Motor neuron (in vitro differentiated cells): ENCODE results near the gene TFF3. TPM values are rescaled to one million over a fixed set of nuclear protein-coding genes. Genes with fewer than 3 reads are reported as not detected.

Experiments used
- ATAC-seq, 8 experiments: fragments of 200-7000 bp; cut with Tn5 transposase; replicated peaks in 6 of 8; 2 replicates each; pipeline ENCODE4 v1.8.0; 2021; ENCODE audit warnings: mild to moderate bottlenecking in 8 of 8, moderate library complexity in 8 of 8
- H3K27ac ChIP-seq, 2 donors: fragments of 250-450 bp; sonication (Bioruptor Pico); 2 replicates each; pipeline ENCODE4 v1.9.0; 2021; ENCODE audit warnings: antibody characterized with exemption in 2 of 2, mild to moderate bottlenecking in 2 of 2, moderate library complexity in 1 of 2
- H3K4me1 ChIP-seq, 2 donors: fragments of 250-450 bp; sonication (Bioruptor Pico); replicated peaks in 1 of 2; 2 replicates each; pipeline ENCODE4 v1.6.1; 2021; ENCODE audit warnings: antibody characterized with exemption in 2 of 2, mild to moderate bottlenecking in 2 of 2, moderate library complexity in 1 of 2
- H3K4me3 ChIP-seq, 5 donors: fragments of 250-450 bp; sonication (Bioruptor Pico); 2 replicates each; pipeline ENCODE4 v1.9.0; 2021; ENCODE audit warnings: antibody characterized with exemption in 5 of 5, mild to moderate bottlenecking in 5 of 5, moderate library complexity in 4 of 5
- WGBS, 10 experiments: fragments of 450-650 bp; shearing (Covaris generic); methylation state at CpG; one replicate each; pipeline ENCODE4 v1.0.0; 2022; 5-methylcytosine and 5-hydroxymethylcytosine counted together
- in situ Hi-C, 9 experiments: fragments of 400-800 bp; cut with MboI; loops; one replicate each; pipeline ENCODE4 v1.15.0; 2021; ENCODE audit warnings: low sequenced_read_pairs in 9 of 9, low pct_unique_long_range_greater_than_20kb in 2 of 9; ENCODE audit not compliant: unreplicated experiment in 9 of 9
- total RNA-seq, 8 experiments: library from RNA; unstranded; fragments of 300-600 nt; gene quantifications; 2 replicates each; pipeline versions ENCODE4 v1.2.3 to v1.2.4, GENCODE V29; 2022

TFF3 gene
- total RNA-seq, 8 experiments from 2014 or later, result 0.11 to 143 (median 0.63) TPM; not detected in 2

- H3K4me1 ChIP-seq, result peaks cover 0 to 4% of the 10 kb centered on the region in 2 donors
- no peak overlapping the region for H3K27ac ChIP-seq
- in situ Hi-C loops, result no loop called here
- ATAC-seq, result no peak
- H3K4me3 ChIP-seq, result no peak overlapping the region
Observed at GRCh38 chr21:42331660-42332059, 16.5 kb upstream of the TFF3 start.

- Histone ChIP-seq H3K4me1 (no peaks in the 10 kb centered on the region), H3K4me3 (no peak overlapping the region), H3K27ac (no peak overlapping the region)
- peak in 2 of 8 experiments; percentile 26 to 48 for ATAC-seq
- in situ Hi-C loops, result no loop called here
- WGBS, 10 experiments, result 16 to 94% (median 42%) methylated on average over 1 to 4 of the region's 4 CpGs; no CpG with 5 or more reads in 2 of the 10 experiments
Observed at GRCh38 chr21:42330380-42331371, 15.5 kb upstream of the TFF3 start.

- in situ Hi-C loops, result loop anchor here in 3 of 9 experiments (25.0 kb wide), 2 partner anchors 112 to 212 kb away; no protein-coding TSS in a partner anchor
- WGBS, 10 experiments, result 22 to 100% (median 79%) methylated on average over 1 to 3 of the region's 6 CpGs; no CpG with 5 or more reads in 2 of the 10 experiments
- no peaks in the 10 kb centered on the region for H3K4me1 ChIP-seq
- no peak for ATAC-seq
- H3K27ac ChIP-seq, result no peak overlapping the region
- H3K4me3 ChIP-seq, result no peak overlapping the region
Observed at GRCh38 chr21:42324896-42325295, 9.7 kb upstream of the TFF3 start.

DNA sequence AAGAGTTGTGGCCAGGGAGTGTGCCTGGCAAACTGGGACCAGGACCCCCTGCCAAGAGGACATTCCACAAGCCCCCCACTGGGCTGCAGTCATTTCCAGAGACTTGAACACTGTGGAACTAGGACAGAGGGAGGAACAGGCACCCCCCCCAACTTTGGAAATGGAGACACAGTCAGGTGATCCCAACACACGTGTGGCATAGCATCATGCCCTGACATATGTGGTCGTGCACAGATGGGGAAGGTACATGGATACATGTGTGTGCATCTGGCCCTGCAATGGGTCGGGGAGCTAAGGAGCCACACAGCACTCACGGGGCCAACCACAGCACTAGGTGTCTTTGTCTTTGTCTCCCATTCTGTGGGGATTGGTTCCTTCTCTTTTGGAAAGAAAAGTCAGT, 6.6 kb upstream of the TFF3 start:
- ATAC-seq, result no peak
- Histone ChIP-seq H3K4me1 (no peaks in the 10 kb centered on the region), H3K27ac (no peak overlapping the region), H3K4me3 (no peak overlapping the region)
- 0 to 70% (median 68%) methylated on average over 2 to 4 of the region's 4 CpGs; no CpG with 5 or more reads in 5 of the 10 experiments for WGBS, 10 experiments
- in situ Hi-C loops, result loop anchor here in 3 of 9 experiments (25.0 kb wide), 2 partner anchors 115 to 215 kb away; no protein-coding TSS in a partner anchor

DNA sequence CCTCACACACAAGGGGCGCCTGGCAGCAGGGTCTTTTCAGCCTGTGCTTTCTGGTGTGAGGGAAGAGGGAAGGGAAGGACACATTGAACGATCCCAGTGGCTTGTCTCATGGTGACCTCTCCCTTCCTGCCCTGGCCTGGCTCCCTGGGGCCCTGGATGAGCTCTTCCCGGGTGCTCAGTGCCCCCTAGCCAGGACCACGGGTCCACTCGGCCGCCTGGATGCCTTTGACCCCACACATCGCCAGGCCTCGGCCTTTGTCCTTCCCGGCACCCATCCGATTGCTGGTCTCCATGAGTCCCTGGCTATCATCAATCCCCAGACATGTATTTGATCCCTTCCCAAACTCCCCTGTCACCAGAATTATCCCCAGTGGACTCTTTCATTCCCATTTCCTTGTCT, 6.0 kb upstream of the TFF3 start:
- no peaks in the 10 kb centered on the region for H3K4me1 ChIP-seq
- in situ Hi-C loops, result loop anchor here in 3 of 9 experiments (25.0 kb wide), 2 partner anchors 116 to 216 kb away; no protein-coding TSS in a partner anchor
- 96 to 100% methylated on average over 1 to 5 of the region's 10 CpGs; no CpG with 5 or more reads in 8 of the 10 experiments for WGBS, 10 experiments
- ATAC-seq, result no peak
- H3K27ac ChIP-seq, result no peak overlapping the region
- H3K4me3 ChIP-seq, result no peak overlapping the region

DNA sequence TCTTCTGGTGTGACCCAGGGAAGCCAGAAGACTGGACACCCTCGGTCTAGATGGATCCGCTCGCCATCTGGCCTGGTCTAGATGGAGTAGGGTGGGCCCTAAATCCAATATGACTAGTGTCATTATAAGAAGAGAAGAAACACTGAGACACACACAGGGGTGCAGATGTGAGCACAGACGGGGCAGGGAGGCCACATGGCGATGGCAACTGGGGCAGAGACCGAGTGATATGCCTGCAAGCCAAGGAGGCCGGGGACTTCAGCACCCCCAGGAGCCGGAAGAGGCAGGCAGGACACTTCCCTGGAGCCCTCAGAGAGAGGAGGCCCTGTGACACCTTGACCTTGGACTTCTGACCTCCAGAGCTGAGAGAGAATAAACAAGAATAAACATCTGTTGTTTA, 5.6 kb upstream of the TFF3 start:
- no peak for ATAC-seq
- in situ Hi-C loops, result loop anchor here in 3 of 9 experiments (25.0 kb wide), 2 partner anchors 117 to 217 kb away; no protein-coding TSS in a partner anchor
- Histone ChIP-seq H3K4me1 (no peaks in the 10 kb centered on the region), H3K4me3 (no peak overlapping the region), H3K27ac (no peak overlapping the region)
- 45 to 100% (median 98%) methylated on average over 1 to 5 of the region's 8 CpGs; no CpG with 5 or more reads in 6 of the 10 experiments for WGBS, 10 experiments

- Histone ChIP-seq H3K4me1 (peaks cover 0 to 6% of the 10 kb centered on the region in 2 donors), H3K4me3 (no peak overlapping the region), H3K27ac (no peak overlapping the region)
- in situ Hi-C loops, result loop anchor here in 3 of 9 experiments (25.0 kb wide), 2 partner anchors 117 to 217 kb away; no protein-coding TSS in a partner anchor
- 20 to 100% (median 98%) methylated on average over 1 to 5 of the region's 17 CpGs; no CpG with 5 or more reads in 4 of the 10 experiments for WGBS, 10 experiments
- peak in 1 of 8 experiments; percentile 23 for ATAC-seq
Observed at GRCh38 chr21:42319851-42320572, 4.8 kb upstream of the TFF3 start.

- H3K27ac ChIP-seq, result no peak overlapping the region
- peaks cover 0 to 7% of the 10 kb centered on the region in 2 donors for H3K4me1 ChIP-seq
- H3K4me3 ChIP-seq, result no peak overlapping the region
- in situ Hi-C loops, result loop anchor here in 3 of 9 experiments (25.0 kb wide), 2 partner anchors 118 to 218 kb away; no protein-coding TSS in a partner anchor
- WGBS, 10 experiments, result 40 to 100% (median 61%) methylated on average over 1 to 5 of the region's 10 CpGs; no CpG with 5 or more reads in 6 of the 10 experiments
- no peak for ATAC-seq
Observed at GRCh38 chr21:42319376-42319775, 4.2 kb upstream of the TFF3 start.

- peak in 1 of 8 experiments; percentile 16 for ATAC-seq
- H3K4me1 ChIP-seq, result peaks cover 0 to 16% of the 10 kb centered on the region in 2 donors
- H3K27ac ChIP-seq, result no peak overlapping the region
- H3K4me3 ChIP-seq, result no peak overlapping the region
- in situ Hi-C loops, result loop anchor here in 3 of 9 experiments (25.0 kb wide), 2 partner anchors 119 to 219 kb away; no protein-coding TSS in a partner anchor
- 20 to 79% (median 43%) methylated on average over 1 to 6 of the region's 20 CpGs; no CpG with 5 or more reads in 6 of the 10 experiments for WGBS, 10 experiments
Observed at GRCh38 chr21:42317826-42318746, 2.9 kb upstream of the TFF3 start.

DNA sequence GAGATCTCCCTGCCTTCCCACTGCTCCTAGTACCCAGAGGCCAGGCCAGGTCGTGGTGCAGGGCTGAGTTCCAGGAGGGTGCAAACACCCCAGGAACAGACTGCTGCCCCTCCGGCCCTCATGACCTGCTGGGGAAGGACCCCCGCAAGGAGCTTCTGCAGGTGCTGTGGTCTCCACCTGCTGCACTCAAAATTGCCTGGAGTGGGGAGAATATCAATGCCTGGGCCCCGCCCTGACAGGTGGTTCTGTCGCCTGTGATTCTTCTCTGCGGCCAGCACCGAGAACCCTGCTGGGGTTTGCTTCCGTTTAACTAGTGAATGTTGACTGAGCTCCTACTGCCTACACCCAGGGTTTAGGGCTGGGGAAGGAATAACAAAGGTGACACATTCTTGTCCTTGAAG, 2.1 kb upstream of the TFF3 start:
- 23 to 100% (median 40%) methylated on average over 1 to 6 of the region's 8 CpGs; no CpG with 5 or more reads in 3 of the 10 experiments for WGBS, 10 experiments
- in situ Hi-C loops, result loop anchor here in 3 of 9 experiments (25.0 kb wide), 2 partner anchors 120 to 220 kb away; no protein-coding TSS in a partner anchor
- no peak for ATAC-seq
- H3K4me3 ChIP-seq, result no peak overlapping the region
- H3K27ac ChIP-seq, result no peak overlapping the region
- H3K4me1 ChIP-seq, result peaks cover 0 to 21% of the 10 kb centered on the region in 2 donors

- Histone ChIP-seq H3K4me3 (no peak overlapping the region), H3K4me1 (peaks cover 0 to 22% of the 10 kb centered on the region in 2 donors), H3K27ac (no peak overlapping the region)
- 50 to 100% (median 81%) methylated on average over 1 to 6 of the region's 16 CpGs; no CpG with 5 or more reads in 3 of the 10 experiments for WGBS, 10 experiments
- ATAC-seq, result no peak
- in situ Hi-C loops, result loop anchor here in 3 of 9 experiments (25.0 kb wide), 2 partner anchors 120 to 220 kb away; no protein-coding TSS in a partner anchor
Observed at GRCh38 chr21:42316891-42317290, 1.7 kb upstream of the TFF3 start.
